Vagina (tissue), 2 donors: ENCODE data around the gene BAZ2B. TPM values are rescaled to one million over a fixed set of nuclear protein-coding genes. Genes with fewer than 3 reads are reported as not detected.
"Not testable (repeated sequence)": the region's sequence is repeated elsewhere in the genome, so short reads cannot be mapped to it uniquely, and the experiment has no call there.

ENCODE experiments used
- DNase-seq, 2 donors: peaks; one replicate each; pipeline ENCODE4 v3.0.0-alpha.2; 2017; ENCODE audit errors: extremely low spot score in 2 of 2
- H3K27ac ChIP-seq: fragments of 200-600 bp; sonication (generic); one replicate; pipeline ENCODE4 v1.5.1; 2019
- H3K27me3 ChIP-seq: fragments of 200-600 bp; sonication (generic); one replicate; pipeline ENCODE4 v1.5.1; 2019
- H3K36me3 ChIP-seq, 2 donors: fragments of 200-600 bp; sonication (generic); one replicate each; pipeline ENCODE4 v1.5.1; 2017 to 2019
- H3K4me1 ChIP-seq: fragments of 200-600 bp; sonication (generic); one replicate; pipeline ENCODE4 v1.5.1; 2019
- H3K4me3 ChIP-seq, 2 donors: fragments of 200-600 bp; sonication (generic); 1 replicate in 1 of 2; 2 replicates in 1 of 2; pipeline ENCODE4 v1.5.1; 2016 to 2019
- H3K9me3 ChIP-seq: fragments of 200-600 bp; sonication (generic); one replicate; pipeline ENCODE4 v1.5.1; 2019
- POLR2A ChIP-seq, 2 donors: fragments of 450-650 bp; IDR thresholded peaks; one replicate each; pipeline ENCODE4 v1.6.1; 2017; ENCODE audit warnings: antibody characterized with exemption in 2 of 2, mild to moderate bottlenecking in 2 of 2, moderate library complexity in 2 of 2
- POLR2AphosphoS5 ChIP-seq, 2 donors: sonication (generic); formaldehyde crosslinking; IDR thresholded peaks; one replicate each; pipeline ENCODE4 v1.9.0; 2017; ENCODE audit warnings: antibody characterized with exemption in 2 of 2, mild to moderate bottlenecking in 2 of 2, low read depth in 1 of 2; ENCODE audit not compliant: insufficient read depth in 1 of 2
- intact Hi-C: fragments of 100-400 bp; cut with DNase I; formaldehyde crosslinking; loops from one replicate; pipeline ENCODE4 v1.15.1; 2023
- total RNA-seq: library from RNA; depleted of rRNA; stranded (reverse); fragments of >200 nt; gene quantifications from one replicate; pipeline ENCODE4 v1.2.3, GENCODE V29; 2016
- TF ChIP-seq, protein P1 (sequence below), 3 experiments: fragments of 450-650 bp in 2 of 3; fragments of 200-600 bp in 1 of 3; sonication (generic) in 1 of 3; IDR thresholded peaks; one replicate each; pipeline ENCODE4 v1.5.1; 2017 to 2019; ENCODE audit warnings: antibody characterized with exemption in 3 of 3, mild to moderate bottlenecking in 2 of 3, moderate library complexity in 2 of 3

The BAZ2B gene
- total RNA-seq, 1 donor from 2014 or later = 90.6 TPM

DNA sequence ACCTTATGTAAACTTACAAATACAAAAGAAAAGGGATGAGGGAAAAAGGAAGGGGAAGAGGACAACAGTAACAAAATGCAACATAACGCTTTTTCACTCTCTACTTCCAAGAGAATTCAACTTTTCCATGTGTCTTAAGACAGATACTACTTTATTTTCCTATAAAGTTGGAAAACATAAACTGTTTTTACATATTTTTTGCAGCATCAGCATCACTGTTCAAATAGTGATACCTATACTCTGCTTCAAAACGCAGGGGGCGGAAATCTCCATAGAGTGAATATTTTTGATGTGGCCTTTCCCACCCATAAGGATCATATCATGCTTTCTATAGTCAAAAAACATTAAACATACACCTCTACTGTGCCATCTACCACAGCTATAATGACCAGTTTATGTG, 77.5 kb downstream of the BAZ2B start:
- intact Hi-C loops = no loop called here
- no peak for TF ChIP-seq POLR2AphosphoS5 (IDR thresholded peaks at IDR 0.05; ENCODE audit: insufficient read depth in 1 of 2, low read depth in 1 of 2)
- TF ChIP-seq, protein P1, sequence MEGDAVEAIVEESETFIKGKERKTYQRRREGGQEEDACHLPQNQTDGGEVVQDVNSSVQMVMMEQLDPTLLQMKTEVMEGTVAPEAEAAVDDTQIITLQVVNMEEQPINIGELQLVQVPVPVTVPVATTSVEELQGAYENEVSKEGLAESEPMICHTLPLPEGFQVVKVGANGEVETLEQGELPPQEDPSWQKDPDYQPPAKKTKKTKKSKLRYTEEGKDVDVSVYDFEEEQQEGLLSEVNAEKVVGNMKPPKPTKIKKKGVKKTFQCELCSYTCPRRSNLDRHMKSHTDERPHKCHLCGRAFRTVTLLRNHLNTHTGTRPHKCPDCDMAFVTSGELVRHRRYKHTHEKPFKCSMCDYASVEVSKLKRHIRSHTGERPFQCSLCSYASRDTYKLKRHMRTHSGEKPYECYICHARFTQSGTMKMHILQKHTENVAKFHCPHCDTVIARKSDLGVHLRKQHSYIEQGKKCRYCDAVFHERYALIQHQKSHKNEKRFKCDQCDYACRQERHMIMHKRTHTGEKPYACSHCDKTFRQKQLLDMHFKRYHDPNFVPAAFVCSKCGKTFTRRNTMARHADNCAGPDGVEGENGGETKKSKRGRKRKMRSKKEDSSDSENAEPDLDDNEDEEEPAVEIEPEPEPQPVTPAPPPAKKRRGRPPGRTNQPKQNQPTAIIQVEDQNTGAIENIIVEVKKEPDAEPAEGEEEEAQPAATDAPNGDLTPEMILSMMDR (IDR thresholded peaks at IDR 0.05) = no peak
- TF ChIP-seq POLR2A (IDR thresholded peaks at IDR 0.05) = no peak
- Histone ChIP-seq H3K9me3 (peaks cover 11% of the 10 kb centered on the region), H3K4me3 (no peak overlapping the region), H3K4me1 (no peaks in the 10 kb centered on the region), H3K27me3 (no peaks in the 10 kb centered on the region), H3K36me3 (peaks cover 0 to 10% of the 10 kb centered on the region in 2 donors), H3K27ac (no peak overlapping the region)
- DNase-seq = no peak

DNA sequence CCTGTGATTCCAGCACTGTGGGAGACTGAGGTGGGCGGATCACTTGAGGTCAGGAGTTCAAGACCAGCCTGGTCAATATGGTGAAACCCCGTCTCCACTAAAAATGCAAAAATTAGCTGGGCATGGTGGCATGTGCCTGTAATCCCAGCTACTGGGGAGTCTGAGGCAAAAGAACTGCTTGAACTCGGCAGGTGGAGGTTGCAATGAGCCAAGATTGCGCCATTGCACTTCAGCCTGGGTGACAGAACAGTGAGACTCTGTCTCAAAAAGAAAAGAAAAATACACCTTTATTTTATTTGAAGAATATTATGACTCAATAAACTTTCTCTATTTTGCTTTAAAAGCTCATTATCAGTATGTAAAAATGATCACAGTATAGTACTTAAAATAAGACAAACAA, 81.1 kb downstream of the BAZ2B start:
- H3K4me3 ChIP-seq, H3K36me3 ChIP-seq, intact Hi-C loops, H3K27me3 ChIP-seq, H3K27ac ChIP-seq, H3K4me1 ChIP-seq, DNase-seq, H3K9me3 ChIP-seq: not testable (repeated sequence)

DNA sequence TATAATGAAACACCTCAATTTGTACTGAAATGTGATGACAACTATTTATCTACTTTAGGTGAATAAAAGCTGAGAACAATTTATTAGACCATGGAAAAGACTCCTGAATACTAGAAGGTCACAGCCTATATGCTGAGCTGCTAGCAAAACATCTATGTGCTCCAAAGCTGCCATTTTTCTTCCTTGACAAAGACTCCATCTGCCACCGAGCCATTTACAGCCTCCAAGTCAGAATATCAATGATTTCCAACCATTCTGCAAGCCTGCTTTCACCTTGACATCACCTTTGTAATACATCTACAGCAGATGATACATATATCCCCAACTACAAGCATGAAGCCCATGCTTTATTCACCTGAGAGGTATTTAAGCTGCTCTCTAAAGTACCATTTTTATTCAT, 84.9 kb downstream of the BAZ2B start:
- Histone ChIP-seq H3K4me1 (no peaks in the 10 kb centered on the region), H3K27ac (no peak overlapping the region), H3K36me3 (no peaks in the 10 kb centered on the region), H3K27me3 (no peaks in the 10 kb centered on the region), H3K9me3 (no peaks in the 10 kb centered on the region), H3K4me3 (no peak overlapping the region)
- DNase-seq = no peak
- TF ChIP-seq POLR2AphosphoS5 (IDR thresholded peaks at IDR 0.05; ENCODE audit: insufficient read depth in 1 of 2, low read depth in 1 of 2) (no peak), POLR2A (IDR thresholded peaks at IDR 0.05) (no peak)
- TF ChIP-seq, protein P1 (IDR thresholded peaks at IDR 0.05) = no peak
- intact Hi-C loops = no loop called here

DNA sequence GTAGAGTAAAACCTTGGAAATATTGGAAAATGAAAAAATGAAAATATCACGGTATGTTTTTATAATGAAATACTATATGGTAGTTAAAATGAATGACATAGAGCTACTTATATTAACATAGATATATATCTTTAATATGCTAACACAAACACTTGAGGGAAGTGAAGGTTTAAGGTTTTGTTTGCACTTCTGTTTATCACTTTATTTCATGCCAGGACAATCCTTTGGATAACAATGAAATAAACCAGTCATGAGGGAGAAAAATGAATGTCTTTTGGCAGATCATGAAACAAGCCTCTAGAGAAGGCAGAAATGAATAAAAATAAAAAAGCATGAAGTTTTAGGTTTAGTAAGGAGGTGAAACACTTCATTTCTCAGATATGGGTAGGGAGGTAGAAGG, 89.9 kb downstream of the BAZ2B start:
- no peak for DNase-seq
- TF ChIP-seq POLR2A (IDR thresholded peaks at IDR 0.05) = no peak
- TF ChIP-seq POLR2AphosphoS5 (IDR thresholded peaks at IDR 0.05; ENCODE audit: insufficient read depth in 1 of 2, low read depth in 1 of 2) = no peak
- TF ChIP-seq, protein P1 (IDR thresholded peaks at IDR 0.05) = no peak
- H3K36me3 ChIP-seq = no peaks in the 10 kb centered on the region
- no peaks in the 10 kb centered on the region for H3K27me3 ChIP-seq
- intact Hi-C loops = no loop called here
- H3K4me1 ChIP-seq = no peaks in the 10 kb centered on the region
- no peaks in the 10 kb centered on the region for H3K9me3 ChIP-seq
- no peak overlapping the region for H3K4me3 ChIP-seq
- H3K27ac ChIP-seq = no peak overlapping the region

DNA sequence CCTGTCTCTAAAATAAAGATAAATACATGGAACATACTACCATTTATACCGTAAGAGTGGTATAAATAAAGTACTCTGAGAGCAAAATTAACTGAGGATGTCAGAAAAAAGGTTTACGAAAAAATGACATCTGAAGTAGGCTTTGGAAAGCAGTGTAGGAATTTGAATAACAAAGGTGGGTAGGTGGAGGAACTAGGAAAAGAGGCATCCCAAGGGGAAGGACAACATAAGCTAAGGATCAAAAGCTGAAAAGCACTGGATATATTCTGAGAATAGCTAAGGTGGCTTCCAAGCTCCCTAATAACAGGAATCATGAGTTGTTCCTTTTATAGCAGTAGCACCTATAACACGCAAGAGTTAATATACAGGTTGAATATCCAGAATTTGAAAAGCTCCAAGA, 91.3 kb downstream of the BAZ2B start:
- no peaks in the 10 kb centered on the region for H3K27me3 ChIP-seq
- H3K4me1 ChIP-seq = no peaks in the 10 kb centered on the region
- TF ChIP-seq POLR2A (IDR thresholded peaks at IDR 0.05) (no peak), POLR2AphosphoS5 (IDR thresholded peaks at IDR 0.05; ENCODE audit: insufficient read depth in 1 of 2, low read depth in 1 of 2) (no peak)
- TF ChIP-seq, protein P1 (IDR thresholded peaks at IDR 0.05) = no peak
- intact Hi-C loops = no loop called here
- no peak for DNase-seq
- H3K4me3 ChIP-seq = no peak overlapping the region
- H3K27ac ChIP-seq = no peak overlapping the region
- no peaks in the 10 kb centered on the region for H3K36me3 ChIP-seq
- H3K9me3 ChIP-seq = no peaks in the 10 kb centered on the region

DNA sequence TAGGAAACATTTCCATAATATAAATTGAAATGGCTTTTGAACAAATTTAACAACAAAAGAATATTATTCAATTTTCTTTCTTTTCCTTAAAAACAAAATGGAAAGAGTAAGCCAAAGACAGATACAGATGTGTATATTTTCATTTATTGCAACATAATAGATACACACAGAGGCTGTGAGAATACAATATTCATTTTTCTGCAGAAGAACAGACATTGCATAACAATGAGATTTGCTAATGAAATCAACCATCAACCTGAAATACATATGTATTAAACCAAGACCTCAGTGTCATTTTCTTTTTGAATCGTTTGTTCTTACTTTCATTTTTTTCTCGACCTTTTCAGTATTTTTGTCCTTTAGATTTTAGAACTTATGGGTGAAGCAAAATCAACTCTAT, 95.1 kb downstream of the BAZ2B start:
- Histone ChIP-seq H3K27me3 (no peaks in the 10 kb centered on the region), H3K36me3 (no peaks in the 10 kb centered on the region), H3K9me3 (no peaks in the 10 kb centered on the region), H3K27ac (no peak overlapping the region), H3K4me3 (no peak overlapping the region), H3K4me1 (peaks cover 14% of the 10 kb centered on the region)
- no peak for TF ChIP-seq POLR2A (IDR thresholded peaks at IDR 0.05)
- TF ChIP-seq POLR2AphosphoS5 (IDR thresholded peaks at IDR 0.05; ENCODE audit: insufficient read depth in 1 of 2, low read depth in 1 of 2) = no peak
- TF ChIP-seq, protein P1 (IDR thresholded peaks at IDR 0.05) = no peak
- intact Hi-C loops = no loop called here
- DNase-seq = no peak
